ENCODE measurements around the gene RAB32.
"Not testable (repeated sequence)": the region's sequence is repeated elsewhere in the genome, so short reads cannot be mapped to it uniquely, and the experiment has no call there.

Gene RAB32

DNA sequence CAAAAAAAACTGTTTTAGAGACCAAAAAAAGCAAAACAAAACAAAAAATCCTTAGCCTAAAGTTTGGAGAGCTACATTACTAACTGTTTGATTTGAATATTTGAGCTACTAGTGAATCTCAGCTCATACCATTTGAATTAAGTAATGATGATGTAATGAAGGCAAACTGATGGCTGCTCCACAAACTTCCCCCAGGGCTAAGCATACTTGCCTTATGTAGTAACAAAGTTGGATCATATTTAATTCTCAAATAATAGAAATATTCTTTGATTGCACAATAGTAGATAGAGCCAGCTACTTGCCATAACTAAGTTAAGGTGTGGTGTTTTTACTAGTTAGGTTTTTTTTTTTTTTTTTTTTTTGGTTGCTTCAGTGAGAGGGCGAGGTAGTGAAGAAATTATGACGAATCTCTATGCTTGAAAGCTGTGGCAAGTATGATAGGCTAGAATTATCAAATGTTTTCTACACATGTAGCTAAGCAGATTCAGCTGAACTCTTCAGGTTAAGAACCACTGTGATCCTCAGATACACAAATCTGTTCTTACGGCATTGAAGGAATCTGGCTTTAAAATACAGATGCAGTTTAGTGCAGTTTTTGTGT lies 2.9 kb downstream of the RAB32 start:
- no peak overlapping the region for H3K27ac ChIP-seq (ENCODE audit: insufficient read depth, low read length, poor library complexity, severe bottlenecking)
- no peak for DNase-seq
- no peaks in the 10 kb centered on the region for H3K36me3 ChIP-seq (ENCODE audit: control insufficient read depth, insufficient read depth, low read length)
- no peak overlapping the region for H3K4me3 ChIP-seq (ENCODE audit: insufficient read depth, low read depth, low read length, poor library complexity, severe bottlenecking)
- H3K27me3 ChIP-seq (replicated peaks; ENCODE audit: control insufficient read depth, insufficient read depth, low read length, poor library complexity, severe bottlenecking) = peaks cover 3% of the 10 kb centered on the region
- H3K4me1 ChIP-seq (ENCODE audit: control insufficient read depth, insufficient read depth, low read length, poor library complexity, severe bottlenecking) = no peaks in the 10 kb centered on the region
- no peaks in the 10 kb centered on the region for H3K9me3 ChIP-seq (ENCODE audit: control insufficient read depth, low read length)

DNA sequence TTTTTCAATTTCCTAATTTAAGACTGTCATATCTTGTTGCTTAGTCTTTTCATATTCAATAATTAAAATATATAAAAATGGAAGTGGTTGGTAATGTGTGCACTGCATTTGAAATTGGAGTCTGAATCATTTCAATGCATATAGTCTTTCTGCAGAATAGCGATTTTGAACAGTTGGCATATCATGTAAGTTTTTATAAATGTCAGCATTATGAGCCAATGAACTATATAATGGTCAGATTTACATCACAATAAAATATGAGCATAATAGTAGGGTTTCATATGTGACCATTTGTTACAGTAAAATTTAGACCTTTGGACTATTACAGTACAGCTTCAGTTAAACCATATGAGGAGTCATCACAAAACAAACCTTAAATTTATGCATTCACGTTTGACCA lies 4.3 kb downstream of the RAB32 start:
- Histone ChIP-seq H3K27ac (ENCODE audit: insufficient read depth, low read length, poor library complexity, severe bottlenecking) (no peak overlapping the region), H3K27me3 (replicated peaks; ENCODE audit: control insufficient read depth, insufficient read depth, low read length, poor library complexity, severe bottlenecking) (peaks cover 3% of the 10 kb centered on the region), H3K4me3 (ENCODE audit: insufficient read depth, low read depth, low read length, poor library complexity, severe bottlenecking) (no peak overlapping the region), H3K9me3 (ENCODE audit: control insufficient read depth, low read length) (no peaks in the 10 kb centered on the region), H3K4me1 (ENCODE audit: control insufficient read depth, insufficient read depth, low read length, poor library complexity, severe bottlenecking) (no peaks in the 10 kb centered on the region), H3K36me3 (ENCODE audit: control insufficient read depth, insufficient read depth, low read length) (no peaks in the 10 kb centered on the region)
- DNase-seq = no peak

DNA sequence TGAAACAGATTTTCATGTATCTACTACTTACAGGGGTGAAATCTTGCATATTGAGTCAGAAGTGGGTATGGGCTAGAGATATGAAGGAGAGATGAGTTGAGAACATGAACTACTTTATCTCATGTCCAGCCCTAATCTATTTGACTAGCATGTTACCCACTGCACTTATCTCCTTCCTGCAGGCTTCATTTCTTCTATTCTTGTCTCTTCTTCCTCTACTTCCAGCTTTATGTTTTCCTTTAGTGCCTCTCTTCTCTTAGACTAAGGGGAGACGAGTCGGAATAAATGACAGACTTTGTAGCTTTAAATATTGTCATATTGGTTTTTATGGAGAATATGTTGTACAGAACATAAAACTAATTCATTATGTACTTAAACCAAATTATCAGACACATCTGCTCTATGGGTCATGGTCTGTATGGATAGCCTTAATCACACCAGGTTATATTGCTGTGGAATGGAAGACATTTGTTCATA lies 5.3 kb downstream of the RAB32 start:
- Histone ChIP-seq H3K4me3 (ENCODE audit: insufficient read depth, low read depth, low read length, poor library complexity, severe bottlenecking) (no peak overlapping the region), H3K4me1 (ENCODE audit: control insufficient read depth, insufficient read depth, low read length, poor library complexity, severe bottlenecking) (no peaks in the 10 kb centered on the region)

DNA sequence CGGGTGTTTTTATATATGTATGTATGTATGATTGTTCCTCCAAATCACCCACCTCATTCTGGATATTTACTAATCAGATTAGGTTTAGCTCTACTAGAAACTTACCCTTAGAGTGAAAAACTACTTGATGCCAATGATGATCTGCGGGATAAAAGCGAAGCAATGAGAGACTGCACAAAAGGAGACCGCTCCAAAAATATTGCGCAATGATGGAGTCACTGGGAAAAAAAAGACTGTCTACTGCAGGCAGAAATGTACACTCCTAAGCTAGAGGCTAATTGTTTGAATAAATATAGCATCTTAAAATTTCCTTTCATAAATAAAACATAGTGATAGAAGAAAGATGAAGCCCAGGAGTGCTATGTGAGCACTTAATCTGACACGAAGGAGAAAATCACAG lies 7.3 kb downstream of the RAB32 start:
- H3K27ac ChIP-seq (ENCODE audit: insufficient read depth, low read length, poor library complexity, severe bottlenecking) = no peak overlapping the region
- H3K27me3 ChIP-seq (replicated peaks; ENCODE audit: control insufficient read depth, insufficient read depth, low read length, poor library complexity, severe bottlenecking) = no peaks in the 10 kb centered on the region
- H3K9me3 ChIP-seq (ENCODE audit: control insufficient read depth, low read length) = no peaks in the 10 kb centered on the region
- no peaks in the 10 kb centered on the region for H3K4me1 ChIP-seq (ENCODE audit: control insufficient read depth, insufficient read depth, low read length, poor library complexity, severe bottlenecking)
- no peaks in the 10 kb centered on the region for H3K36me3 ChIP-seq (ENCODE audit: control insufficient read depth, insufficient read depth, low read length)
- H3K4me3 ChIP-seq (ENCODE audit: insufficient read depth, low read depth, low read length, poor library complexity, severe bottlenecking) = no peak overlapping the region
- DNase-seq = no peak

More for the DNA sequence above, 5.3 kb downstream of the RAB32 start:
- Histone ChIP-seq H3K36me3 (ENCODE audit: control insufficient read depth, insufficient read depth, low read length) (no peaks in the 10 kb centered on the region), H3K27ac (ENCODE audit: insufficient read depth, low read length, poor library complexity, severe bottlenecking) (no peak overlapping the region), H3K27me3 (replicated peaks; ENCODE audit: control insufficient read depth, insufficient read depth, low read length, poor library complexity, severe bottlenecking) (no peaks in the 10 kb centered on the region), H3K9me3 (ENCODE audit: control insufficient read depth, low read length) (no peaks in the 10 kb centered on the region)
- no peak for DNase-seq

DNA sequence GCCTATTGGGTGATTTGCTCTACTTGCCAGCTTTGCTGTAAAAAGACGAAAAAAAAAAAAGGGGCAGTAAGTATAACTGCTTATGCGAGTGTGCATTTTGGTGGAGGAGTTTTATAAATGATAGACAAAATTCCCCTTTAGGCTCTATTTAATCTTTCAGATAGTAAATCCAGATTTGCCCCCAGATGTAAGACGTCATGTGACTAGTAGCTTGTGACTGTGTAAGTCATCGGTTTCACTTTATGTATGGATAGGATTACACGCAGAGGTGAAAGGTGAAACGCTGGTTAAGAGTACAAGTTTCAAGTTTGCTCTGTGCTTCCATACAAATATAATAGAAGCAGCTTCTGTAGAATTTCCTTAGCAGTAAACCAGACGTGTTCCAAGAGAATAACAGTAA lies 7.9 kb downstream of the RAB32 start:
- no peaks in the 10 kb centered on the region for H3K4me1 ChIP-seq (ENCODE audit: control insufficient read depth, insufficient read depth, low read length, poor library complexity, severe bottlenecking)
- H3K4me3 ChIP-seq (ENCODE audit: insufficient read depth, low read depth, low read length, poor library complexity, severe bottlenecking) = no peak overlapping the region
- no peak for DNase-seq
- no peaks in the 10 kb centered on the region for H3K27me3 ChIP-seq (replicated peaks; ENCODE audit: control insufficient read depth, insufficient read depth, low read length, poor library complexity, severe bottlenecking)
- H3K27ac ChIP-seq (ENCODE audit: insufficient read depth, low read length, poor library complexity, severe bottlenecking) = no peak overlapping the region
- no peaks in the 10 kb centered on the region for H3K9me3 ChIP-seq (ENCODE audit: control insufficient read depth, low read length)
- H3K36me3 ChIP-seq (ENCODE audit: control insufficient read depth, insufficient read depth, low read length) = no peaks in the 10 kb centered on the region

DNA sequence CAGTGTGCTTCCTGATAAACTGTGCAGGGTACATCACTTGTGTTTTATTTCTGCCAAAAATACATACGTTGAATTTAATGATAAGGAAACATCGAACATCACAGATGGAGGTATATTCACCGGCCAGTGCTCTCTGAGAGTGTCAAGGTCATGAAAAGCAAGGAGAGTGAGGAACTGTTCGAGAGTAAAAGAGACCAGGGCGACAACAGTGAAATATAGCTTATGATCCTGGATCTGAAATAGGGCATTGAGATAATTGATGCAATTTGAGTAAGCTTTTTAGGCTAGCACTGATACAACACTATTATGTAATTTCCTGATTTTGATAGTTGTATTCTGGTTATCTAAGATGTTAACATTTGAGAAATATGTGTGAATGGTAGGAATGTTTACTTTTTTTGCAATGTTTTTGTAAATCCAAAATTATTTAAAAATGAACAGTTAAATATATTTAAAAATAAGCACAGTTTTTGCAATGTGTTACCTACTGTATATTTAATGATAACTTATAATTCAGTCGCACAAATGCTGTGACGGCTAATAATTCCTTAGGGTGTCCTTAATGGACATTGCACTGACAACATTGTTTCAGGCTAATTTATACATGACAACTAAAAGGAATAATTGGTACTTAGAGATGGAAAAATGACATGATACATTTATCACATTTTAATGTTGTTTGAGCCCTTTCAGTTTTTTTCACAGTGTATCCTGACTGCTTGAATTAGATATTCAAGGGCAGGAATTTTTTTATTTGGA lies 9.9 kb downstream of the RAB32 start:
- no peaks in the 10 kb centered on the region for H3K9me3 ChIP-seq (ENCODE audit: control insufficient read depth, low read length)
- H3K36me3 ChIP-seq (ENCODE audit: control insufficient read depth, insufficient read depth, low read length) = no peaks in the 10 kb centered on the region
- no peaks in the 10 kb centered on the region for H3K27me3 ChIP-seq (replicated peaks; ENCODE audit: control insufficient read depth, insufficient read depth, low read length, poor library complexity, severe bottlenecking)
- H3K4me3 ChIP-seq (ENCODE audit: insufficient read depth, low read depth, low read length, poor library complexity, severe bottlenecking) = no peak overlapping the region
- no peaks in the 10 kb centered on the region for H3K4me1 ChIP-seq (ENCODE audit: control insufficient read depth, insufficient read depth, low read length, poor library complexity, severe bottlenecking)
- DNase-seq = no peak
- no peak overlapping the region for H3K27ac ChIP-seq (ENCODE audit: insufficient read depth, low read length, poor library complexity, severe bottlenecking)

DNA sequence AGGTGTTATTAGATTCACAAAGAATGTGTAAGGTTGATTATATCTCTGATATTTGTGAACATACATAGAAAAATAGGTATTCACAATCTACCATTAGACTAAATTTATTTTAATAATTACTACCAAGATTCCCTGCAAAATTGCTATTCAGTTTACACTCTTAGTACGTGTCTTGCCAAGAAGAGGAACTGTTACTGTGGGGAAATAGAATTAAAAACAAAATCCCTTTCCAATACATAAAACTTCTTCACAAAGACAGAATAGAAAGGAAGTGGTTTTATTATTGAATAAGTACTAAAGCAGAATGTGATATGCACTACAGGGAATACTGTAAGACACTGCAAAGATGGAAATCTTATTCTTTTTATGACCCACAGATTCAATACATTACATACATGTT lies 17.0 kb downstream of the RAB32 start:
- Histone ChIP-seq H3K27ac (ENCODE audit: insufficient read depth, low read length, poor library complexity, severe bottlenecking) (no peak overlapping the region), H3K36me3 (ENCODE audit: control insufficient read depth, insufficient read depth, low read length) (no peaks in the 10 kb centered on the region), H3K27me3 (replicated peaks; ENCODE audit: control insufficient read depth, insufficient read depth, low read length, poor library complexity, severe bottlenecking) (no peaks in the 10 kb centered on the region), H3K4me3 (ENCODE audit: insufficient read depth, low read depth, low read length, poor library complexity, severe bottlenecking) (no peak overlapping the region), H3K9me3 (ENCODE audit: control insufficient read depth, low read length) (no peaks in the 10 kb centered on the region), H3K4me1 (ENCODE audit: control insufficient read depth, insufficient read depth, low read length, poor library complexity, severe bottlenecking) (no peaks in the 10 kb centered on the region)
- no peak for DNase-seq

DNA sequence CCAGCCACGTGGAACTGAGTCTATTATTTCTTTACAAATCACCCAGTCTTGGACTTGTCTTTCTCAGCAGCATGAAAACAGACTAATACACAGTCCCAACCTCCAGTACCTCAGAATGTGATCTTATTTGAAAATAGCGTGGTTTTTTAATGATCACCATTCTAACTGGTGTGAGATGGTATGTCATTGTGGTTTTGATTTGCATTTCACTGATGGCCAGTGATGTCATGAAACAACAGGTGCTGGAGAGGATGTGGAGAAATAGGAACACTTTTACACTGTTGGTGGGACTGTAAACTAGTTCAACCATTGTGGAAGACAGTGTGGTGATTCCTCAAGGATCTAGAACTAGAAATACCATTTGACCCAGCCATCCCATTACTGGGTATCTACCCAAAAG lies 23.0 kb downstream of the RAB32 start:
- not testable (repeated sequence) for DNase-seq; H3K9me3 ChIP-seq (ENCODE audit: control insufficient read depth, low read length); H3K36me3 ChIP-seq (ENCODE audit: control insufficient read depth, insufficient read depth, low read length); H3K4me1 ChIP-seq (ENCODE audit: control insufficient read depth, insufficient read depth, low read length, poor library complexity, severe bottlenecking); H3K27me3 ChIP-seq (replicated peaks; ENCODE audit: control insufficient read depth, insufficient read depth, low read length, poor library complexity, severe bottlenecking); H3K27ac ChIP-seq (ENCODE audit: insufficient read depth, low read length, poor library complexity, severe bottlenecking); H3K4me3 ChIP-seq (ENCODE audit: insufficient read depth, low read depth, low read length, poor library complexity, severe bottlenecking)

DNA sequence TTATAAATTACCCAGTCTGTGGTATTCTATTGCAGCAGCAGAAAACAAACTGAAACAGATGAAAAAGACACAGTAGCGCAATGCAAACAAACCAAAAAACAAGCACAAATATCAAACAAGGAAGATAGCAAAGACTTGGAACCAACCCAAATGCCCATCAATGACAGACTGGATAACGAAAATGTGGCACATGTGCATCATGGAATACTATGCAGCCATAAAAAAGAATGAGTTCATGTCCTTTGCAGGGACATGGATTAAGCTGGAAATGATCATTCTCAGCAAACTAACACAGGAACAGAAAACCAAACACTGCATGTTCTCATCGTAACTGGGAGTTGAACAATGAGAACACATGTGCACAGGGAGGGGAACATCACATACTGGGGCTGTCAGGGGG lies 25.0 kb downstream of the RAB32 start:
- H3K4me3 ChIP-seq (ENCODE audit: insufficient read depth, low read depth, low read length, poor library complexity, severe bottlenecking); H3K36me3 ChIP-seq (ENCODE audit: control insufficient read depth, insufficient read depth, low read length); H3K27me3 ChIP-seq (replicated peaks; ENCODE audit: control insufficient read depth, insufficient read depth, low read length, poor library complexity, severe bottlenecking); H3K4me1 ChIP-seq (ENCODE audit: control insufficient read depth, insufficient read depth, low read length, poor library complexity, severe bottlenecking); H3K9me3 ChIP-seq (ENCODE audit: control insufficient read depth, low read length); H3K27ac ChIP-seq (ENCODE audit: insufficient read depth, low read length, poor library complexity, severe bottlenecking); DNase-seq: not testable (repeated sequence)

DNA sequence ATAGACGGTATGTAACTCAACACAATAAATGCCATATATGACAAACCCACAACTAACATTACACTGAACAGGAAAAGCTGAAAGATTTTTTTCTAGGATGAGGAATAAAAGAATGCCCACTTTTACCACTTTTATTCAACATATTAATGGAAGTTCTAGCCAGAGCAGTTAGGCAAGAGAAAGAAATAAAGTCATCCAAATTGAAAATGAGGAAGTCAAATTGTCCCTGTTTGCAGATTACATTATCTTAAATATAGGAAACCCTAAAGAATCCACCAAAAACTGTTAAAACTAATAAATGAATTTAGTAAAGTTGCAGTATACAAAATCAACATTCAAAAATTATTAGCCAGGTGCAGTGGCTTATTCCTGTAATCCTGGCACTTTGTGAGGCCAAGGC lies 30.6 kb downstream of the RAB32 start:
- H3K27me3 ChIP-seq (replicated peaks; ENCODE audit: control insufficient read depth, insufficient read depth, low read length, poor library complexity, severe bottlenecking) = no peaks in the 10 kb centered on the region
- H3K9me3 ChIP-seq (ENCODE audit: control insufficient read depth, low read length) = no peaks in the 10 kb centered on the region
- no peak overlapping the region for H3K4me3 ChIP-seq (ENCODE audit: insufficient read depth, low read depth, low read length, poor library complexity, severe bottlenecking)
- H3K36me3 ChIP-seq (ENCODE audit: control insufficient read depth, insufficient read depth, low read length) = no peaks in the 10 kb centered on the region
- H3K4me1 ChIP-seq (ENCODE audit: control insufficient read depth, insufficient read depth, low read length, poor library complexity, severe bottlenecking) = no peaks in the 10 kb centered on the region
- DNase-seq = no peak
- no peak overlapping the region for H3K27ac ChIP-seq (ENCODE audit: insufficient read depth, low read length, poor library complexity, severe bottlenecking)

Measured in effector memory CD4-positive, alpha-beta T cell (primary cell).